Sigmoid colon (tissue), 4 donors: ENCODE results near the gene ANKS1A.

Experiments used
- POLR2A ChIP-seq, 2 donors: fragments of 450-650 bp; IDR thresholded peaks; one replicate each; pipeline ENCODE4 v1.6.1; 2016; ENCODE audit warnings: antibody characterized with exemption in 2 of 2, mild to moderate bottlenecking in 2 of 2, moderate library complexity in 2 of 2
- POLR2AphosphoS5 ChIP-seq, 4 donors: sonication (generic); formaldehyde crosslinking; IDR thresholded peaks; one replicate each; pipeline ENCODE4 v1.6.1; 2017; ENCODE audit warnings: antibody characterized with exemption in 4 of 4
- TF ChIP-seq, protein P1 (sequence below), 4 experiments: fragments of 450-650 bp in 3 of 4; fragments of 200-600 bp in 1 of 4; IDR thresholded peaks; one replicate each; pipeline ENCODE4 v1.5.1; 2016 to 2019; ENCODE audit warnings: antibody characterized with exemption in 4 of 4, mild to moderate bottlenecking in 3 of 4, moderate library complexity in 2 of 4

DNA sequence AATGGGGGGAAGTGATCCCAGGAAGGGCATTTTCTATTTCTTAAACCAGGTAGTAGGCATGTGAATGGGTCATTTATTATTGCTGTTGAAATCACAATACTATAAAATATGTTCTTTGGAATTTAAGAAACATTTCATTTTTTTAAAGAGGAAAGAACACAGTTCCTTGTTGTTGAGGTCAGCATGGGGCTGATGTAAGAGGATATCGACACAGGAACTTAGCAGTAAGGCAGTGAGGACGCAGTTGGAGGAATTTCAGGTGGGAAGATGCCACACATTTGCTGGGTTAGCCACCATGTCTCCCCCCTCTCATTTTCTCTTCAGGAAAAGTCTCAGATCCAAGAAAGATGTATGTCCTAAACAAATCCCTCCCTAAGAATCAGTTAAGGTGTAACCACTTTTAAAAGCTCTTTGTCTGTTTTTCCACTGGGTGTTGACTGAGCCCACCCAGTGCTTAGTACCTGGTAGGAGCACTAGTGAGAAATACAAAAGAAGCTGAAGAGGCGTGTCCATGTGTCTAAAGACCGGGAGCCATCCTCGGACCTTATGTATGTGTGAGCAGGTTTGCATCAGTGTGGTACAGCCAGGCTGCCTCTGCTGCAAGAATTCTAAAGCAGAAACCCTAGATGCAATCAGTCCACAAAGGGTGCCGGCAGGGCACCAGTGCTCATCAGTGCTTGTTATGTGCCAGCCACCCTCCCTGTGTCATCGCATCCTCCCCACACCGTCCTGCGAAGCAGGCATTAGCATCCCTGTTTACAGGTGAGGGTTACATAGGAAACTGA is 153.2 kb downstream of the ANKS1A start:
- TF ChIP-seq, protein P1, sequence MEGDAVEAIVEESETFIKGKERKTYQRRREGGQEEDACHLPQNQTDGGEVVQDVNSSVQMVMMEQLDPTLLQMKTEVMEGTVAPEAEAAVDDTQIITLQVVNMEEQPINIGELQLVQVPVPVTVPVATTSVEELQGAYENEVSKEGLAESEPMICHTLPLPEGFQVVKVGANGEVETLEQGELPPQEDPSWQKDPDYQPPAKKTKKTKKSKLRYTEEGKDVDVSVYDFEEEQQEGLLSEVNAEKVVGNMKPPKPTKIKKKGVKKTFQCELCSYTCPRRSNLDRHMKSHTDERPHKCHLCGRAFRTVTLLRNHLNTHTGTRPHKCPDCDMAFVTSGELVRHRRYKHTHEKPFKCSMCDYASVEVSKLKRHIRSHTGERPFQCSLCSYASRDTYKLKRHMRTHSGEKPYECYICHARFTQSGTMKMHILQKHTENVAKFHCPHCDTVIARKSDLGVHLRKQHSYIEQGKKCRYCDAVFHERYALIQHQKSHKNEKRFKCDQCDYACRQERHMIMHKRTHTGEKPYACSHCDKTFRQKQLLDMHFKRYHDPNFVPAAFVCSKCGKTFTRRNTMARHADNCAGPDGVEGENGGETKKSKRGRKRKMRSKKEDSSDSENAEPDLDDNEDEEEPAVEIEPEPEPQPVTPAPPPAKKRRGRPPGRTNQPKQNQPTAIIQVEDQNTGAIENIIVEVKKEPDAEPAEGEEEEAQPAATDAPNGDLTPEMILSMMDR (IDR thresholded peaks at IDR 0.05), result no peak
- TF ChIP-seq POLR2A (IDR thresholded peaks at IDR 0.05) (no peak), POLR2AphosphoS5 (IDR thresholded peaks at IDR 0.05) (no peak)
